ENCODE results near the gene IL3. TPM values are rescaled to one million over a fixed set of nuclear protein-coding genes. Genes with fewer than 3 reads are reported as not detected.

IL3 gene
- total RNA-seq, 2 experiments from 2014 or later: 0.47 to 1.5 TPM

- H3K27ac Mint-ChIP-seq: no peak overlapping the region
- no peak overlapping the region for H3K4me3 Mint-ChIP-seq
- H3K27me3 Mint-ChIP-seq: peaks cover 25% of the 10 kb centered on the region
- H3K36me3 Mint-ChIP-seq: peaks cover 18% of the 10 kb centered on the region
- ATAC-seq (no peak), DNase-seq (no peak)
- H3K9me3 Mint-ChIP-seq (ENCODE audit: low read depth): peaks cover 14% of the 10 kb centered on the region
- H3K4me1 Mint-ChIP-seq: peaks cover 7% of the 10 kb centered on the region
- CTCF ChIA-PET: interaction anchor here (1.1 kb wide), 1 partner anchor 33 kb away, joined by 3 read pairs; no protein-coding TSS in a partner anchor
Observed at GRCh38 chr5:132030610-132031009, 29.8 kb upstream of the IL3 start.

- no peak overlapping the region for H3K27ac Mint-ChIP-seq
- H3K36me3 Mint-ChIP-seq: peaks cover 18% of the 10 kb centered on the region
- H3K9me3 Mint-ChIP-seq (ENCODE audit: low read depth): peaks cover 14% of the 10 kb centered on the region
- DNase-seq: no peak
- CTCF ChIA-PET: interaction anchor here (1.7 kb wide), 1 partner anchor 31 kb away, joined by 5 read pairs; no protein-coding TSS in a partner anchor
- ATAC-seq: no peak
- H3K27me3 Mint-ChIP-seq: peaks cover 34% of the 10 kb centered on the region
- peaks cover 7% of the 10 kb centered on the region for H3K4me1 Mint-ChIP-seq
- no peak overlapping the region for H3K4me3 Mint-ChIP-seq
Observed at GRCh38 chr5:132032196-132032595, 28.3 kb upstream of the IL3 start.

- CTCF ChIA-PET: interaction anchor here (1.7 kb wide), 1 partner anchor 30 kb away, joined by 5 read pairs; no protein-coding TSS in a partner anchor
- no peak for DNase-seq
- Mint-ChIP-seq H3K9me3 (ENCODE audit: low read depth) (peaks cover 14% of the 10 kb centered on the region), H3K27me3 (peaks cover 43% of the 10 kb centered on the region), H3K27ac (no peak overlapping the region), H3K36me3 (peaks cover 19% of the 10 kb centered on the region), H3K4me1 (peaks cover 3% of the 10 kb centered on the region), H3K4me3 (no peak overlapping the region)
- no peak for ATAC-seq
Observed at GRCh38 chr5:132033122-132033521, 27.3 kb upstream of the IL3 start.

- no peak overlapping the region for H3K4me3 Mint-ChIP-seq
- peaks cover 16% of the 10 kb centered on the region for H3K9me3 Mint-ChIP-seq (ENCODE audit: low read depth)
- no peak for DNase-seq
- H3K27me3 Mint-ChIP-seq: peaks cover 60% of the 10 kb centered on the region
- H3K4me1 Mint-ChIP-seq: no peaks in the 10 kb centered on the region
- CTCF ChIA-PET: interaction anchor here (0.6 to 1.0 kb wide), 2 partner anchors 21 to 26 kb away, joined by 3 read pairs; no protein-coding TSS in a partner anchor
- H3K27ac Mint-ChIP-seq: no peak overlapping the region
- ATAC-seq: no peak
- peaks cover 23% of the 10 kb centered on the region for H3K36me3 Mint-ChIP-seq
Observed at GRCh38 chr5:132037353-132037752, 23.1 kb upstream of the IL3 start.

- DNase-seq (no peak), ATAC-seq (no peak)
- Mint-ChIP-seq H3K4me1 (no peaks in the 10 kb centered on the region), H3K27me3 (peaks cover 31% of the 10 kb centered on the region), H3K9me3 (ENCODE audit: low read depth) (peaks cover 5% of the 10 kb centered on the region), H3K4me3 (no peak overlapping the region), H3K36me3 (peaks cover 12% of the 10 kb centered on the region), H3K27ac (no peak overlapping the region)
- CTCF ChIA-PET: no interaction called here
Observed at GRCh38 chr5:132044207-132044606, 16.2 kb upstream of the IL3 start.

- no peak overlapping the region for H3K4me3 Mint-ChIP-seq
- H3K4me1 Mint-ChIP-seq: no peaks in the 10 kb centered on the region
- peaks cover 4% of the 10 kb centered on the region for H3K9me3 Mint-ChIP-seq (ENCODE audit: low read depth)
- no peak for DNase-seq
- H3K27ac Mint-ChIP-seq: no peak overlapping the region
- ATAC-seq: no peak
- CTCF ChIA-PET: no interaction called here
- peaks cover 6% of the 10 kb centered on the region for H3K36me3 Mint-ChIP-seq
- peaks cover 15% of the 10 kb centered on the region for H3K27me3 Mint-ChIP-seq
Observed at GRCh38 chr5:132046880-132047299, 13.6 kb upstream of the IL3 start.

- H3K9me3 Mint-ChIP-seq (ENCODE audit: low read depth): no peaks in the 10 kb centered on the region
- no peaks in the 10 kb centered on the region for H3K36me3 Mint-ChIP-seq
- H3K4me1 Mint-ChIP-seq: peaks cover under 1% of the 10 kb centered on the region
- DNase-seq: no peak
- no peak overlapping the region for H3K27ac Mint-ChIP-seq
- CTCF ChIA-PET: interaction anchor here (1.6 kb wide), 1 partner anchor 42 kb away, joined by 7 read pairs; no protein-coding TSS in a partner anchor
- peaks cover 11% of the 10 kb centered on the region for H3K27me3 Mint-ChIP-seq
- no peak for ATAC-seq
- H3K4me3 Mint-ChIP-seq: no peak overlapping the region
Observed at GRCh38 chr5:132049093-132049492, 11.4 kb upstream of the IL3 start.

- Mint-ChIP-seq H3K4me1 (peaks cover 5% of the 10 kb centered on the region), H3K36me3 (no peaks in the 10 kb centered on the region), H3K27me3 (peaks cover 11% of the 10 kb centered on the region), H3K27ac (no peak overlapping the region), H3K4me3 (no peak overlapping the region), H3K9me3 (ENCODE audit: low read depth) (no peaks in the 10 kb centered on the region)
- CTCF ChIA-PET: interaction anchor here (1.3 to 1.6 kb wide), 2 partner anchors 14 to 42 kb away, joined by 3 to 7 read pairs; no protein-coding TSS in a partner anchor
- ATAC-seq: no peak
- DNase-seq: no peak
Observed at GRCh38 chr5:132049559-132049958, 10.9 kb upstream of the IL3 start.

- Mint-ChIP-seq H3K4me3 (no peak overlapping the region), H3K9me3 (ENCODE audit: low read depth) (no peaks in the 10 kb centered on the region), H3K4me1 (peaks cover 11% of the 10 kb centered on the region), H3K27me3 (peaks cover 11% of the 10 kb centered on the region), H3K27ac (no peak overlapping the region), H3K36me3 (no peaks in the 10 kb centered on the region)
- CTCF ChIA-PET: interaction anchor here (1.3 to 1.6 kb wide), 2 partner anchors 13 to 43 kb away, joined by 3 to 7 read pairs; no protein-coding TSS in a partner anchor
- DNase-seq (no peak), ATAC-seq (no peak)
Observed at GRCh38 chr5:132050136-132050535, 10.3 kb upstream of the IL3 start.

GRCh38 chr5:132050661-132051552 lies 9.5 kb upstream of the IL3 start:
- Mint-ChIP-seq H3K9me3 (ENCODE audit: low read depth) (no peaks in the 10 kb centered on the region), H3K27ac (no peak overlapping the region), H3K36me3 (no peaks in the 10 kb centered on the region), H3K4me3 (no peak overlapping the region), H3K4me1 (peaks cover 19% of the 10 kb centered on the region), H3K27me3 (peaks cover 11% of the 10 kb centered on the region)
- no peak for ATAC-seq
- DNase-seq: no peak
- CTCF ChIA-PET: interaction anchor here (1.3 to 1.6 kb wide), 2 partner anchors 13 to 44 kb away, joined by 3 to 7 read pairs; no protein-coding TSS in a partner anchor

GRCh38 chr5:132052520-132052919 lies 7.9 kb upstream of the IL3 start:
- Mint-ChIP-seq H3K27me3 (peaks cover 11% of the 10 kb centered on the region), H3K4me1 (peaks cover 35% of the 10 kb centered on the region), H3K36me3 (no peaks in the 10 kb centered on the region), H3K4me3 (no peak overlapping the region), H3K27ac (no peak overlapping the region), H3K9me3 (ENCODE audit: low read depth) (no peaks in the 10 kb centered on the region)
- DNase-seq (no peak), ATAC-seq (no peak)
- CTCF ChIA-PET: interaction anchor here (1.2 to 3.1 kb wide), 2 partner anchors 11 to 25 kb away, joined by 5 to 11 read pairs; no protein-coding TSS in a partner anchor

GRCh38 chr5:132053483-132053882 lies 7.0 kb upstream of the IL3 start:
- Mint-ChIP-seq H3K9me3 (ENCODE audit: low read depth) (no peaks in the 10 kb centered on the region), H3K27me3 (peaks cover 14% of the 10 kb centered on the region), H3K27ac (no peak overlapping the region), H3K36me3 (no peaks in the 10 kb centered on the region), H3K4me3 (no peak overlapping the region), H3K4me1 (peaks cover 40% of the 10 kb centered on the region)
- DNase-seq (no peak), ATAC-seq (no peak)
- CTCF ChIA-PET: interaction anchor here (1.1 to 3.1 kb wide), 6 partner anchors 9 to 464 kb away, joined by 3 to 11 read pairs (median 4); no protein-coding TSS in a partner anchor

GRCh38 chr5:132054031-132054696 lies 6.3 kb upstream of the IL3 start:
- no peaks in the 10 kb centered on the region for H3K9me3 Mint-ChIP-seq (ENCODE audit: low read depth)
- peaks cover 47% of the 10 kb centered on the region for H3K4me1 Mint-ChIP-seq
- H3K27me3 Mint-ChIP-seq: peaks cover 14% of the 10 kb centered on the region
- no peak overlapping the region for H3K27ac Mint-ChIP-seq
- ATAC-seq (no peak), DNase-seq (no peak)
- CTCF ChIA-PET: interaction anchor here (1.1 to 3.1 kb wide), 6 partner anchors 8 to 465 kb away, joined by 3 to 11 read pairs (median 3); no protein-coding TSS in a partner anchor
- H3K36me3 Mint-ChIP-seq: no peaks in the 10 kb centered on the region
- no peak overlapping the region for H3K4me3 Mint-ChIP-seq

All from activated CD8-positive, alpha-beta memory T cell treated with anti-CD3 and anti-CD28 coated beads, Interleukin-2, amount 10 ng/mL, durations not matched to agents 7 days and 5 days (primary cell).